Stimulated activated CD4-positive, alpha-beta T cell treated with anti-CD3 and anti-CD28 coated beads, Interleukin-1b, Interleukin-23, amount 100 ng/mL, for 24 hours (primary cell): ENCODE data around the gene GRIK5.

Experiments used
- DNase-seq, 4 experiments: peaks; one replicate each; pipeline ENCODE4 v3.0.0-alpha.2; 2020; ENCODE audit warnings: low read depth in 4 of 4, low spot score in 1 of 4

The GRIK5 gene

GRCh38 chr19:41957838-41958366 lies 112.1 kb downstream of the GRIK5 start:
- DNase-seq: peak in 1 of 4 experiments; percentile 17

- DNase-seq: no peak
These were observed 112.7 kb downstream of the GRIK5 start for GRCh38 chr19:41957161-41957837.

- DNase-seq: no peak
These were observed 113.4 kb downstream of the GRIK5 start for GRCh38 chr19:41956621-41957020.

- DNase-seq: no peak
These were observed 114.5 kb downstream of the GRIK5 start for GRCh38 chr19:41955521-41955920.

GRCh38 chr19:41951686-41952172 lies 118.3 kb downstream of the GRIK5 start:
- DNase-seq: peak; percentile 80 to 97 (median 86)
